SK-N-MC (cell line): ENCODE measurements around the gene DPH3.

Source experiments
- FOXP2 ChIP-seq: optimal IDR thresholded peaks from 2 replicates; pipeline ENCODE3; 2011; ENCODE audit warnings: mild to moderate bottlenecking, moderate library complexity; ENCODE audit not compliant: insufficient read depth; ENCODE audit errors: extremely low read length, control extremely low read depth
- POLR2AphosphoS5 ChIP-seq: IDR thresholded peaks from 2 replicates; pipeline ENCODE4 v1.6.1; 2012; ENCODE audit warnings: mild to moderate bottlenecking, low read depth, low read length, borderline replicate concordance

DNA sequence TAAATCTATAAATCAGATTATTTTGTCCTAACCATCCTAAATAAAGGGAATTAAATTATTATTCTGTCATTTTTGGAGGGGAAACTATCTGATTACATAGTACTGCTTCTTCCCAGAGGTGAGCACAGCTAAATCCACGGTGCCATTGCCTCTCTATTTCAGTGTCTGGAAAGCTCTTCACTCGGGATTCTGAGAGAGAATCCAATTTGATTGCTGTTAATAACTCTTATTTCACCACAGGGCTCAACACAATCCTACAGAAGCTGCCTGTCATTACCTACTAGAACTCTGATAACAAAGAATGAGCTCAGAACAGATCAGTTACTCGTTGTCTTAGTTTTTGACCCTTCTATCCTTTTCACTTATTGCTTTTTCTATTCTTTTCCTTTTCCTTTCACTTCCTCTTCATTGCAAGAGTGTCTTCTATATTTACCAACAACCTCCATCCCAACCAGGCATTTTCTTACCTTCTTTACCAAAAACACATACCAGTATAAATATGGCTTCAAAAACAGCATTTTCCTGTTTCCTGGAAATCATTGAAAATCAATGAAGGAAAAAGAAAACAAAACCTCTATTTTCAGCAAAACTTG lies 30.7 kb upstream of the DPH3 start:
- no peak for TF ChIP-seq POLR2AphosphoS5
- no peak for TF ChIP-seq FOXP2
